ENCODE measurements around the gene RTL5. TPM values are rescaled to one million over a fixed set of nuclear protein-coding genes. Genes with fewer than 3 reads are reported as not detected.

Gene RTL5
- total and polyA plus RNA-seq, 2 experiments from 2014 or later: 0.31 to 0.94 TPM

- H3K4me3 Mint-ChIP-seq: no peak overlapping the region
- no peaks in the 10 kb centered on the region for H3K9me3 Mint-ChIP-seq
- Histone ChIP-seq H3K4me1 (ENCODE audit: insufficient read depth) (no peaks in the 10 kb centered on the region), H3K79me2 (replicated peaks; ENCODE audit: insufficient read depth) (no peaks in the 10 kb centered on the region), H3K4me3 (no peak overlapping the region), H4K20me1 (replicated peaks; ENCODE audit: insufficient read depth) (no peaks in the 10 kb centered on the region), H3K36me3 (ENCODE audit: insufficient read depth) (no peaks in the 10 kb centered on the region), H3K27me3 (ENCODE audit: insufficient read depth) (no peaks in the 10 kb centered on the region), H3K4me2 (no peak overlapping the region), H3F3A (replicated peaks; ENCODE audit: low read depth) (no peaks in the 10 kb centered on the region), H3K27ac (ENCODE audit: low read depth) (no peak overlapping the region), H3K9me2 (ENCODE audit: insufficient read depth) (no peaks in the 10 kb centered on the region), H2AFZ (no peak overlapping the region)
- DNase-seq (ENCODE audit: low spot score) (no peak), ATAC-seq (no peak)
- no peak overlapping the region for H3K27ac Mint-ChIP-seq
- peaks cover 4% of the 10 kb centered on the region for H3K27me3 Mint-ChIP-seq (ENCODE audit: insufficient read depth, low read depth, poor library complexity)
- peaks cover 28% of the 10 kb centered on the region for H3K4me1 Mint-ChIP-seq
- H3K36me3 Mint-ChIP-seq (ENCODE audit: low read depth): no peaks in the 10 kb centered on the region
- TF ChIP-seq JUNB (IDR thresholded peaks at IDR 0.05; ENCODE audit: unreplicated experiment): no peak
- TF ChIP-seq STAT1 (IDR thresholded peaks at IDR 0.05; ENCODE audit: unreplicated experiment): no peak
- no peak for TF ChIP-seq POLR2AphosphoS5 (IDR thresholded peaks at IDR 0.05; ENCODE audit: low read depth)
- TF ChIP-seq EZH2phosphoT487 (IDR thresholded peaks at IDR 0.05; ENCODE audit: unreplicated experiment): no peak
- TF ChIP-seq NANOG (IDR thresholded peaks at IDR 0.05; ENCODE audit: borderline replicate concordance): no peak
- TF ChIP-seq CTCF (conservative IDR thresholded peaks at IDR 0.05; ENCODE audit: low read depth in 2 of 2): no peak
- no peak for TF ChIP-seq REST (IDR thresholded peaks at IDR 0.05; ENCODE audit: unreplicated experiment)
- TF ChIP-seq ETS1 (IDR thresholded peaks at IDR 0.05): no peak
- TF ChIP-seq ZNF331 (CRISPR knock-in tag; IDR thresholded peaks at IDR 0.05; ENCODE audit: low read depth): no peak
- TF ChIP-seq ZNF114 (CRISPR knock-in tag; IDR thresholded peaks at IDR 0.05): no peak
- TF ChIP-seq CREB1 (CRISPR knock-in tag; IDR thresholded peaks at IDR 0.05; ENCODE audit: low read depth): no peak
- TF ChIP-seq EZH2 (IDR thresholded peaks at IDR 0.05; ENCODE audit: low read depth, unreplicated experiment): no peak
- TF ChIP-seq ZNF462 (CRISPR knock-in tag; IDR thresholded peaks at IDR 0.05): no peak
Observed at GRCh38 chrX:72113461-72113860, 18.3 kb downstream of the RTL5 start.

Measured in GM23338 (cell line).